IMR-90 (cell line): ENCODE results near the gene RNF212. TPM values are rescaled to one million over a fixed set of nuclear protein-coding genes. Genes with fewer than 3 reads are reported as not detected.

ENCODE experiments used
- ATAC-seq: fragments of 200-7000 bp; cut with Tn5 transposase; 2 replicates; pipeline ENCODE4 v1.9.1; 2020; ENCODE audit warnings: low read depth, mild to moderate bottlenecking, moderate library complexity
- BruUV-seq: library from RNA; stranded (reverse); fragments of 400-500 nt; replicated peaks from 2 replicates; lab custom pipeline; 2021; lab: Mats Ljungman, UMichigan
- CTCF ChIA-PET: fragments of 300-600 bp; formaldehyde crosslinking; extraction: SDS; loops from one replicate; lab custom pipeline; 2021; ENCODE audit warnings: antibody characterized with exemption; lab: Yijun Ruan, JAX
- POLR2A ChIA-PET: fragments of 300-600 bp; sonication (Branson Sonifier 250); formaldehyde crosslinking; loops from one replicate; lab custom pipeline; 2022; ENCODE audit warnings: antibody characterized with exemption; ENCODE audit not compliant: unreplicated experiment; lab: Charles Lee
- DNase-seq: peaks from one replicate; pipeline ENCODE4 v3.0.0; 2013
- H2AFZ ChIP-seq: replicated peaks from 2 replicates; pipeline ENCODE3; 2013; ENCODE audit warnings: low read length, mild to moderate bottlenecking; ENCODE audit not compliant: poor library complexity
- H2AK5ac ChIP-seq: 2 replicates; pipeline ENCODE4 v1.6.1; 2013; ENCODE audit warnings: low read depth, low read length, inconsistent platforms
- H2AK9ac ChIP-seq: replicated peaks from 2 replicates; pipeline ENCODE3; 2013; ENCODE audit warnings: mild to moderate bottlenecking, low read depth, low read length, moderate library complexity; ENCODE audit not compliant: poor library complexity
- H2BK120ac ChIP-seq: 2 replicates; pipeline ENCODE4 v1.6.1; 2013; ENCODE audit warnings: low read depth, low read length, inconsistent platforms
- H2BK15ac ChIP-seq: 3 replicates; pipeline ENCODE4 v1.6.1; 2013; ENCODE audit warnings: low read depth, low read length, inconsistent platforms
- H2BK20ac ChIP-seq: 2 replicates; pipeline ENCODE4 v1.6.1; 2013; ENCODE audit warnings: low read depth, mild to moderate bottlenecking, inconsistent platforms, low read length, moderate library complexity
- H2BK5ac ChIP-seq: 2 replicates; pipeline ENCODE4 v1.6.1; 2013; ENCODE audit warnings: mild to moderate bottlenecking, low read depth, low read length, inconsistent platforms; ENCODE audit not compliant: poor library complexity, severe bottlenecking
- H3K14ac ChIP-seq: replicated peaks from 2 replicates; pipeline ENCODE4 v1.6.1; 2013; ENCODE audit warnings: low read depth, low read length, inconsistent platforms
- H3K18ac ChIP-seq: 2 replicates; pipeline ENCODE4 v1.6.1; 2013; ENCODE audit warnings: low read depth, low read length, control low read depth
- H3K23ac ChIP-seq: 2 replicates; pipeline ENCODE4 v1.6.1; 2013; ENCODE audit warnings: low read depth, low read length, inconsistent platforms
- H3K27ac ChIP-seq: 2 replicates; pipeline ENCODE4 v1.5.1; 2013; ENCODE audit warnings: mild to moderate bottlenecking, control low read depth, low read length; ENCODE audit not compliant: insufficient read depth
- H3K27me3 ChIP-seq: 2 replicates; pipeline ENCODE4 v1.6.1; 2013; ENCODE audit warnings: low read length; ENCODE audit not compliant: control insufficient read depth, insufficient read depth
- H3K36me3 ChIP-seq: 2 replicates; pipeline ENCODE4 v1.6.1; 2013; ENCODE audit warnings: low read length, mixed read lengths; ENCODE audit not compliant: control insufficient read depth, insufficient read depth
- H3K4ac ChIP-seq: 2 replicates; pipeline ENCODE4 v1.6.1; 2013; ENCODE audit warnings: low read depth, low read length, inconsistent platforms
- H3K4me1 ChIP-seq: 2 replicates; pipeline ENCODE4 v1.6.1; 2013; ENCODE audit warnings: low read length, mixed read lengths; ENCODE audit not compliant: control insufficient read depth, insufficient read depth
- H3K4me2 ChIP-seq: 2 replicates; pipeline ENCODE4 v1.6.1; 2013; ENCODE audit warnings: low read depth, mild to moderate bottlenecking, control low read depth, low read length, moderate library complexity
- H3K4me3 ChIP-seq: 2 replicates; pipeline ENCODE4 v1.5.1; 2013; ENCODE audit warnings: low read depth, mild to moderate bottlenecking, control low read depth, low read length, moderate library complexity; ENCODE audit not compliant: insufficient read depth
- H3K56ac ChIP-seq: 2 replicates; pipeline ENCODE4 v1.6.1; 2013; ENCODE audit warnings: low read length, inconsistent platforms; ENCODE audit not compliant: insufficient read depth; ENCODE audit errors: extremely low read depth
- H3K79me1 ChIP-seq, 2 experiments: 2 replicates each; pipeline ENCODE4 v1.6.1; 2013; ENCODE audit warnings: low read length in 2 of 2, inconsistent platforms in 1 of 2, low read depth in 1 of 2
- H3K9ac ChIP-seq: 2 replicates; pipeline ENCODE4 v1.6.1; 2013; ENCODE audit warnings: low read depth, low read length, control low read depth
- H3K9me1 ChIP-seq: 2 replicates; pipeline ENCODE4 v1.6.1; 2013; ENCODE audit warnings: low read length, inconsistent platforms; ENCODE audit not compliant: insufficient read depth
- H3K9me3 ChIP-seq: 2 replicates; pipeline ENCODE4 v1.6.1; 2013; ENCODE audit warnings: low read length; ENCODE audit not compliant: control insufficient read depth, insufficient read depth
- H4K20me1 ChIP-seq: 2 replicates; pipeline ENCODE4 v1.6.1; 2013; ENCODE audit warnings: low read length, inconsistent platforms; ENCODE audit not compliant: insufficient read depth
- H4K5ac ChIP-seq: 2 replicates; pipeline ENCODE4 v1.6.1; 2013; ENCODE audit warnings: mild to moderate bottlenecking, low read depth, low read length, control low read depth
- H4K8ac ChIP-seq, 2 experiments: 2 replicates each; pipeline ENCODE4 v1.6.1; 2013; ENCODE audit warnings: low read depth in 2 of 2, low read length in 2 of 2, control low read depth in 1 of 2, inconsistent platforms in 1 of 2
- H4K91ac ChIP-seq: 2 replicates; pipeline ENCODE4 v1.6.1; 2013; ENCODE audit warnings: low read depth, low read length, inconsistent platforms; ENCODE audit not compliant: insufficient read depth
- BHLHE40 ChIP-seq: fragments of 150-350 bp; IDR thresholded peaks from 2 replicates; pipeline ENCODE4 v1.6.1; 2016; ENCODE audit warnings: mild to moderate bottlenecking, low read depth, low read length
- CEBPB ChIP-seq: IDR thresholded peaks from 2 replicates; pipeline ENCODE4 v1.6.1; 2012; ENCODE audit warnings: low read depth, low read length, improper control_type of control experiment
- CHD1 ChIP-seq: IDR thresholded peaks from 2 replicates; pipeline ENCODE4 v1.6.1; 2012; ENCODE audit warnings: low read depth, low read length, improper control_type of control experiment
- FOS ChIP-seq: fragments of 150-350 bp; IDR thresholded peaks from 2 replicates; pipeline ENCODE4 v1.6.1; 2016; ENCODE audit warnings: low read depth, low read length
- MAFK ChIP-seq: IDR thresholded peaks from 2 replicates; pipeline ENCODE4 v1.6.1; 2012; ENCODE audit warnings: low read depth, low read length, improper control_type of control experiment
- MAZ ChIP-seq: IDR thresholded peaks from 2 replicates; pipeline ENCODE4 v1.6.1; 2012; ENCODE audit warnings: low read depth, mild to moderate bottlenecking, low read length, improper control_type of control experiment, moderate library complexity, borderline replicate concordance
- MXI1 ChIP-seq: IDR thresholded peaks from 2 replicates; pipeline ENCODE4 v1.6.1; 2012; ENCODE audit warnings: low read depth, mild to moderate bottlenecking, low read length, moderate library complexity, borderline replicate concordance
- NFE2L2 ChIP-seq: fragments of 150-350 bp; IDR thresholded peaks from 2 replicates; pipeline ENCODE4 v1.6.1; 2016; ENCODE audit warnings: low read depth, mild to moderate bottlenecking, low read length
- POLR2A ChIP-seq: IDR thresholded peaks from 2 replicates; pipeline ENCODE4 v1.6.1; 2012; ENCODE audit warnings: mild to moderate bottlenecking, low read depth, low read length
- RAD21 ChIP-seq: IDR thresholded peaks from 2 replicates; pipeline ENCODE4 v1.6.1; 2012; ENCODE audit warnings: low read length, improper control_type of control experiment
- RCOR1 ChIP-seq: IDR thresholded peaks from 2 replicates; pipeline ENCODE4 v1.6.1; 2012; ENCODE audit warnings: mild to moderate bottlenecking, low read length, improper control_type of control experiment; ENCODE audit not compliant: insufficient replicate concordance
- RFX5 ChIP-seq: IDR thresholded peaks from 2 replicates; pipeline ENCODE4 v1.8.0; 2012; ENCODE audit warnings: low read depth, mild to moderate bottlenecking, low read length, moderate library complexity
- SMC3 ChIP-seq: fragments of 150-350 bp; IDR thresholded peaks from 2 replicates; pipeline ENCODE4 v1.6.1; 2016; ENCODE audit warnings: low read depth, mild to moderate bottlenecking, antibody characterized with exemption, low read length, moderate library complexity
- WGBS, 2 experiments: methylation state at CpG; one replicate each; pipeline versions ENCODE4 v1.1.5 to v1.1.7; 2013; ENCODE audit warnings: missing lambda C conversion rate in 2 of 2; ENCODE audit not compliant: insufficient read length in 1 of 2; ENCODE audit errors: extremely low coverage in 2 of 2; 5-methylcytosine and 5-hydroxymethylcytosine counted together
- dilution Hi-C: fragments of 300-500 bp; cut with HindIII; formaldehyde crosslinking; loops from one replicate; pipeline ENCODE4 v1.14.3; 2018; ENCODE audit warnings: low sequenced_read_pairs; ENCODE audit not compliant: unreplicated experiment
- in situ Hi-C: fragments of 300-500 bp; cut with MboI; formaldehyde crosslinking; loops from 3 replicates; pipeline ENCODE4 v1.14.3; 2019; ENCODE audit warnings: low sequenced_read_pairs, inconsistent platforms, mixed read lengths
- intact Hi-C: fragments of 100-400 bp; cut with micrococcal nuclease; formaldehyde crosslinking; loops from 2 replicates; pipeline ENCODE4 v1.10.0; 2022
- polyA plus RNA-seq, 3 experiments: library from polyadenylated mRNA; depleted of rRNA; stranded (reverse); fragments of >200 nt; gene quantifications; 2 replicates each; pipeline ENCODE4 v1.2.3, GENCODE V29; 2012; ENCODE audit warnings: low replicate concordance in 1 of 3
- total RNA-seq: library from RNA; depleted of rRNA; stranded (reverse); fragments of >200 nt; gene quantifications from 2 replicates; pipeline ENCODE4 v1.2.3, GENCODE V29; 2012
- TF ChIP-seq, protein P1 (sequence below): fragments of 150-350 bp; IDR thresholded peaks from 2 replicates; pipeline ENCODE4 v1.6.1; 2016; ENCODE audit warnings: low read depth, mild to moderate bottlenecking, low read length, moderate library complexity, borderline replicate concordance
- TF ChIP-seq, protein P2 (sequence below): fragments of 150-350 bp; IDR thresholded peaks from 2 replicates; pipeline ENCODE4 v1.6.1; 2017; ENCODE audit warnings: mild to moderate bottlenecking, antibody characterized with exemption, low read length, low read depth

The RNF212 gene
- total and polyA plus RNA-seq, 2 of the 4 experiments (the other 2 are of a cell fraction), result under 0.01 to 0.51 TPM

DNA sequence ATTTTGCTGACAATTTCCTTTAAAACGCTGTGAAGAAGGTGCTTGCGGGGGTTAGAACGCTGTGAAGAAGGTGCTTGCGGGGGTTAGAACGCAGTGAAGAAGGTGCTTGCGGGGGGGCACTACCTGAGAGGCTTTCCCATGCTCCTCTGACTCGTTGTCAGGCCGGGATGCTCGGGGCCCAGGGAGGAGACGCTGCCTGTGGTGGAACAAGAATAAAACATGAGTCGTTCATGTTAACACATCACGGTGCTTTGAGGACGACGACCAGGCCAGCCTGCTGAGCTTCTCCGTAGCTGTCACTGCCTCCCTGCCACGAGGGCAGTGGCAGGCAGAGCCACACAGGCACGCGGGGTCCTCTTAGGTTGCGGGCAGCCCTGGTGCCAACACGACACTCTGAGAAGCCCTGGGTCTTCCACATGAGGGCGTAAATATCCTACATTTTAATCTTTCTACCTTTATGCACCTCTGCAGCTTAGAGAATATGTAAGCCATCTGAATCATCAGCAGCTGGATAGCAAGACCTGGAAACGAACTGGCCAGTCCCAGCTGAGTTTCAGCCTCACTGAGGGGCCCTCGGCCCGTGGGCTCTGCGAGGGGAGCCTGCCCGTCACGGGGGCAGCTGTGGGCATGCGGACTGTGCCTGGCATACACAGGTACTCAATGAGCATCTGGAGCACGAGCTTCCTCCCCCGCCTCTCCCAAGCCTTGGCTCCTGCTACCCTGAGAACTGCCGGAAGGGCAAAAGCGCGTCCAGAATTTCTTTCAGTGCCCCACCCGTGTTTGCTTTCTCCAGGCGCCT, 55.0 kb downstream of the RNF212 start:
- Histone ChIP-seq H3K23ac (no peak overlapping the region), H3K9ac (no peak overlapping the region), H3K79me1 (no peaks in the 10 kb centered on the region), H2BK120ac (no peak overlapping the region), H3K27me3 (peaks cover 60% of the 10 kb centered on the region), H3K4me2 (no peak overlapping the region), H2BK5ac (no peak overlapping the region), H4K8ac (no peak overlapping the region), H3K4ac (no peak overlapping the region), H3K9me3 (no peaks in the 10 kb centered on the region), H4K20me1 (no peaks in the 10 kb centered on the region), H3K4me3 (no peak overlapping the region), H3K36me3 (no peaks in the 10 kb centered on the region), H3K9me1 (no peaks in the 10 kb centered on the region), H3K14ac (no peak overlapping the region), H3K56ac (no peak overlapping the region), H4K91ac (no peak overlapping the region), H2BK20ac (no peak overlapping the region), H2BK15ac (no peak overlapping the region), H2AK5ac (no peak overlapping the region), H3K27ac (no peak overlapping the region), H2AK9ac (no peak overlapping the region), H3K18ac (no peak overlapping the region), H3K4me1 (0 out of 2 replicates have a peak, but pooled peaks cover under 1% of the 10 kb centered on the region), H2AFZ (peak overlapping the region; percentile 18), H4K5ac (no peak overlapping the region)
- dilution Hi-C loops (no loop called here), in situ Hi-C loops (no loop called here), intact Hi-C loops (no loop called here)
- 58% methylated on average over 16 of the region's 35 CpGs; no CpG with 5 or more reads in 1 of the 2 experiments for WGBS, 2 experiments
- ChIA-PET POLR2A (no interaction called here), CTCF (no interaction called here)
- DNase-seq (no peak), ATAC-seq (0 out of 2 replicates have a peak, but pooled peaks have one; percentile 15)
- no TSS peak for BruUV-seq
- TF ChIP-seq, protein P1, sequence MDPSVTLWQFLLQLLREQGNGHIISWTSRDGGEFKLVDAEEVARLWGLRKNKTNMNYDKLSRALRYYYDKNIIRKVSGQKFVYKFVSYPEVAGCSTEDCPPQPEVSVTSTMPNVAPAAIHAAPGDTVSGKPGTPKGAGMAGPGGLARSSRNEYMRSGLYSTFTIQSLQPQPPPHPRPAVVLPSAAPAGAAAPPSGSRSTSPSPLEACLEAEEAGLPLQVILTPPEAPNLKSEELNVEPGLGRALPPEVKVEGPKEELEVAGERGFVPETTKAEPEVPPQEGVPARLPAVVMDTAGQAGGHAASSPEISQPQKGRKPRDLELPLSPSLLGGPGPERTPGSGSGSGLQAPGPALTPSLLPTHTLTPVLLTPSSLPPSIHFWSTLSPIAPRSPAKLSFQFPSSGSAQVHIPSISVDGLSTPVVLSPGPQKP, result no peak
- TF ChIP-seq RFX5, result no peak
- no peak for TF ChIP-seq NFE2L2
- TF ChIP-seq, protein P2, sequence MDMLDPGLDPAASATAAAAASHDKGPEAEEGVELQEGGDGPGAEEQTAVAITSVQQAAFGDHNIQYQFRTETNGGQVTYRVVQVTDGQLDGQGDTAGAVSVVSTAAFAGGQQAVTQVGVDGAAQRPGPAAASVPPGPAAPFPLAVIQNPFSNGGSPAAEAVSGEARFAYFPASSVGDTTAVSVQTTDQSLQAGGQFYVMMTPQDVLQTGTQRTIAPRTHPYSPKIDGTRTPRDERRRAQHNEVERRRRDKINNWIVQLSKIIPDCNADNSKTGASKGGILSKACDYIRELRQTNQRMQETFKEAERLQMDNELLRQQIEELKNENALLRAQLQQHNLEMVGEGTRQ, result no peak
- TF ChIP-seq BHLHE40, result no peak
- no peak for TF ChIP-seq SMC3
- no peak for TF ChIP-seq MAFK
- no peak for TF ChIP-seq RAD21
- no peak for TF ChIP-seq MAZ
- no peak for TF ChIP-seq POLR2A
- no peak for TF ChIP-seq RCOR1
- no peak for TF ChIP-seq MXI1
- TF ChIP-seq FOS, result no peak
- TF ChIP-seq CEBPB, result no peak
- no peak for TF ChIP-seq CHD1
